HG03442 (cell line): ENCODE results near the gene TNRC6C.

Experiments used
- ATAC-seq: cut with Tn5 transposase; IDR thresholded peaks from one replicate; pipeline ENCODE4 v1.9.1; 2021; ENCODE audit warnings: mild to moderate bottlenecking, moderate library complexity; ENCODE audit not compliant: unreplicated experiment

TNRC6C gene

GRCh38 chr17:78122216-78122930 is 163.9 kb downstream of the TNRC6C start:
- no peak for ATAC-seq

- no peak for ATAC-seq
Measured at GRCh38 chr17:78122931-78123249, 164.4 kb downstream of the TNRC6C start.

DNA sequence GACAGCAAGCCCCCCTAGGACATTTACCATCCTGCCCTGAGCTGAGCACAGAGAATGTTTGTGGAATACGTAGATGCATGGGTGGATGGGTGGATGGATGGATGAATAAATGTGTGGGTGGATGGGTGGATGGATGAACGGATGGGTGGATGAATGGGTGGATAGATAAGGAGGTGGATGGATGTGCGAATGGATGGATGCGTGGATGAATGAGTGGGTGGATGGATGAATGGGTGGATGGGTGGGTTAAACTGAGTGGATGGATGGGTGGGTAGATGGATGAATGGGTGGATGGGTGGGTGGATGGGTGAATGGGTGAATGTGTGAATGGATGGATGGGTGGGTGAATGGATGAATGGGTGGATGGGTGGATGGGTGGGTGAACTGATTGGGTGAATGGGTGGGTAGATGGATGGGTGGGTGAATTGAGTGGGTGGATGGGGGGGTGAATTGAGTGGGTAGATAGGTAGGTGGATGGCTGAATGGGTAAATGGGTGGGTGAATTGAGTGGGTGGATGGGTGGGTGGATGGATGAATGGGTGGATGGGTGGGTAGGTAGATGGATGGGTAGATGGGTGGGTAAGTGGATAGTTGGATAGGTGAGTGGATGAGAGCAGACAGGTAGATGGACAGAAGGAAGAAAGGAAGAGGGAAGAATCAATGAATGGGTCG is 164.9 kb downstream of the TNRC6C start:
- no peak for ATAC-seq

GRCh38 chr17:78124081-78124835 is 165.8 kb downstream of the TNRC6C start:
- no peak for ATAC-seq

DNA sequence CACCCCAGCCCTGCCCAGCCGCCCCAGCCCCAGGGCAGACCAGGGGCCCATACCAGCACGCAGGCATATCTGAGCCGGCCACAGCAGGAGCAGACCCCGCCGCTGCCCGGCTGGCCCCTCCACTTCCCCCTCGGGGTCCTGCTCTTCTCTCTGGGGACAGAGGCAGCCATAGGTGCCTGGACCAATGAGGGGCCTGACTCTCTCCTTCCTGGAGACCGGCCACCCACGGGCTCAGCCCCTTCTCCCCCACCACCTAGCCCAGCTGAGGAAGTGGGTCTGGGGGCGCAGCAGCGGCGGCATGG is 166.3 kb downstream of the TNRC6C start:
- ATAC-seq = no peak

GRCh38 chr17:78125138-78125913 is 166.8 kb downstream of the TNRC6C start:
- no peak for ATAC-seq

- no peak for ATAC-seq
Measured at GRCh38 chr17:78125976-78126894, 167.7 kb downstream of the TNRC6C start.

- no peak for ATAC-seq
Measured at GRCh38 chr17:78126895-78127238, 168.4 kb downstream of the TNRC6C start.

DNA sequence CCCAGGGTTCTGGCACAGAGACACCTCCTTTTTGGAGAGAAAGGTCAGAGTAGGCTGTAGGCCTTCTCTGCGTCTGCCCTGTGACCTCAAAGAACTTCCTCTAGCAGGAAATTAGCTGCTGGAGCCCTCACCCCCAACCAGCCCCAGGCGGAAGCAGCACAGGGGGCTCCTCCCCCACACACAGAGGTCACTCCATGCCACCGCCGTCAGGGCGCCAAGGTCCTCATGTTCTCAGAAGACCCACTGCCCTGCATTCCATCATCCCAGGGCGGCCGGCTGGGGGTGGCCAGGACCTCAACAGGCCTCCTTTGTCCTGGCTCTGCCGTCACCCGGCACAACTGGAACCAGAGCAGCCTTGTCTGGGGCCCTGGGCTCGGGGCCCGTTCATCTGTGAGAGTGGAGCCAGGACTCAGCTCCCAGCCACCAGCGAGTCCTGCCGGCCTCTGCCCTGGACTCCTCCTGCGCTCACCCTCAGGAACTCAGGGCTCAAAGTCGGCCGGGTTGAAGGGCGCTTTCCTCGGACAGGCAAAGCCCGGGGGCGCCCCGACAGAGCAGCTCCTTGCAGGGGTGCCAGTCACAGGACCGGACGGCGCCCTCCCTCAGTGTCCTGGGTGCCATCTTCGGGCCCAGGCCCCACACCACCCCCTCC is 168.9 kb downstream of the TNRC6C start:
- ATAC-seq = no peak

- no peak for ATAC-seq
Measured at GRCh38 chr17:78127888-78128550, 169.5 kb downstream of the TNRC6C start.

DNA sequence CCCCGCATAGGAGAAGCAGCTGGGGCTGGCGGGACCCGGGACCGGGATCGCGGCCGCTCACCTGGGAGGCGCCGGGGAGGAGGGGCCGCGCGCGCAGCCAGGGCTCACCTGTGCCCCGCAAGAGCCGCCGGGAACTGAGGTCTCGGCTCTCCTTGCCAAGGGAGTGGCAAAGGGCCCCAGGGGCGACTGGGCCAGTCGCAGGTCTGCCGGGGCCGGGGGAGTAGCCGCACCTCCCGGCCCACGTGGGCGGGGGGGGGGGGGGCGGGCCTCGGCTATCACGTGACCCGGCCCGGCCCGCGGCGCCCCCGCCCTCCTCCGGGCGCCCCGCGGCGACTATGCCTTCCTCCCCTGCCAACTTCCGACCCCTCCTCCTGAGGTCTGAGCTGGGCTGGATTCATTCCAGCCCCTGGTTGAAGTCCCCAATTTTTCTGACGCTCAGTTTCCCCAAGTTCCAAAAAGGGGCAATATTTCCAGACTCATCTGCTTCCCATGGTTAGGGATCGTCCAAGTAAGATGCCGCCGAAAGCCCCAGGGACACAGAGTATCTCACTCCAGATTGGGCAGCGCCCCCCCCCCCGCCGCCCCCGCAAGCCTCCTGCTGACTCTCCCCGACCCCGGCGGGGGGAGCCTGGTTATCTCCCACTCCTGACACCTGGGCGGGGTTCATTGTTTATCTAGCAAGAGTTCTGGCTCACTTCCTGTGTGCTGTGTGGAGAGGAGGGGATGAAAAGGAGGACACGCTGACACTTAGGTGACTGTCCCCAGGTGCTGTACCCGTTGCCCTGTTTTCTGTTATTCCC is 170.2 kb downstream of the TNRC6C start, which contains the start of gene TMC6:
Gene TMC6, minus strand, starts transcription at position 205 of the 800 bp plus-strand sequence. CDS start 1,923 bp downstream, outside the sequence.
- ATAC-seq = no peak

- no peak for ATAC-seq
Measured at GRCh38 chr17:78129351-78130089, 171.0 kb downstream of the TNRC6C start.

DNA sequence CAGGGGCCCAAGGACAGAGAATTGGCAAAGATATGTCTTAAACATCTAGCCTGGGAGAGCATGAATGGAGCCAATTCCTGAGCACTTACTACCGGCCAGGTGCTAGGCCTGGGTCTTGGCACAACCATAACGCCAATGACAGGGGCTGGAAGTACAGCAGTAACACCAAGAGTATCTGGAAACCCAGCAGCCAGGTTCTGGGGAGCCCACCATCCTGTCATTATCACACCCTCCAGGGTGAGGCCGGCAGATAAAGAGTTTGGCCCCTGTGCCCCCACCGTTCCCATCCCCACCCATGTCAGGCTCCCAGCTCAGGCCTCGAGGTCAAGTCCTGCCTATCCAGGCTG is 171.6 kb downstream of the TNRC6C start:
- ATAC-seq = no peak

DNA sequence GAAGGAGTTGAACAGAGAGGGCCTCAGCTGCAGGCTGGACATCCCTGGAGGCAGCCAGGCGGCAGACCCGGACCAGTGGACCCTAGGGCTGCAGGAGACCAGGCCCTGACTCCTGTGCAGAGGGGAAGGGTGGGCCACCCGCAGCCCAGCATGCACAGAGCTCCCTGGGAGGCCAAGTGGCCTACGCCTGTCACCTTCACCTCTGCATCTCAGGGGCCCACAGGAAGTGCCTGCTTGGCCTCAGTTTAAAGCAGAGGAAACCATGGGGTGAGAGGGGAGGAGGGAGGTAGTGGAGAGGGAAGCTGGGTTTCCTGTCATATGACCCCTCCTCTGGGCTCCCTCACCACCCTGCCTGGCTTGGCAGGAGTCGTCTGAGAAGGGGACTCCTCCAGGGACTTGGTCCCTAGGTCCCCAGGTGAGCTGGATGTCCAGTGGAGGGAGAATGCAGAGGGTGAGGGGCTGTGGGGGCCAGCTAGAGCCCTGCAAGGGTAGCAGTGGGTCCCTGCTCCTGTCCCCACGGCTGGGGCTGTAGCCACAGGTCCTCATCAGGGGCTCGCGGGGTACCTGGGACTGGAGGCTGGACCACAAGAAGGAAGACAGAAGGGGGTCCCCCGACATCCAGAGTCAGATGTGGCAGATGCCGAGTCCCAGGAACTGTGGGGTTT is 172.1 kb downstream of the TNRC6C start, which contains the start of gene TMC8:
Gene TMC8, plus strand, starts transcription at position 335 of the 665 bp plus-strand sequence. CDS start 818 bp downstream, outside the sequence.
- no peak for ATAC-seq

- ATAC-seq = no peak
Measured at GRCh38 chr17:78131172-78132083, 172.9 kb downstream of the TNRC6C start.

GRCh38 chr17:78132084-78132676 is 173.7 kb downstream of the TNRC6C start:
- ATAC-seq = no peak
